Trophoblast cell (in vitro differentiated cells and primary cell): ENCODE measurements around the gene ZNF280D.

Experiments
- DNase-seq, 2 donors: peaks; one replicate each; pipeline ENCODE4 v3.0.0-alpha.2; 2016
- H2AFZ ChIP-seq: 2 replicates; pipeline ENCODE4 v1.6.1; 2013; ENCODE audit warnings: low read length, moderate library complexity, mild to moderate bottlenecking; ENCODE audit not compliant: insufficient read depth, poor library complexity
- H2AK5ac ChIP-seq: 2 replicates; pipeline ENCODE4 v1.6.1; 2013; ENCODE audit warnings: mild to moderate bottlenecking, low read length
- H2BK120ac ChIP-seq: 2 replicates; pipeline ENCODE4 v1.6.1; 2013; ENCODE audit warnings: low read length, mild to moderate bottlenecking, moderate library complexity; ENCODE audit not compliant: insufficient read depth, poor library complexity
- H2BK12ac ChIP-seq: 2 replicates; pipeline ENCODE4 v1.6.1; 2013; ENCODE audit warnings: mild to moderate bottlenecking, low read length, moderate library complexity
- H2BK5ac ChIP-seq: 2 replicates; pipeline ENCODE4 v1.6.1; 2013; ENCODE audit warnings: low read length, low read depth, moderate library complexity, mild to moderate bottlenecking; ENCODE audit not compliant: poor library complexity
- H3K14ac ChIP-seq: 2 replicates; pipeline ENCODE4 v1.6.1; 2013; ENCODE audit warnings: mild to moderate bottlenecking, low read length
- H3K18ac ChIP-seq: 2 replicates; pipeline ENCODE4 v1.6.1; 2013; ENCODE audit warnings: mild to moderate bottlenecking, low read length
- H3K23ac ChIP-seq: 2 replicates; pipeline ENCODE4 v1.6.1; 2013; ENCODE audit warnings: low read length
- H3K27ac ChIP-seq: 2 replicates; pipeline ENCODE4 v1.5.1; 2013; ENCODE audit warnings: low read depth, mild to moderate bottlenecking, inconsistent platforms, low read length, moderate library complexity
- H3K27me3 ChIP-seq: 2 replicates; pipeline ENCODE4 v1.6.1; 2013; ENCODE audit warnings: inconsistent platforms, mild to moderate bottlenecking, low read length, moderate library complexity; ENCODE audit not compliant: insufficient read depth
- H3K36me3 ChIP-seq, 2 experiments: 1 replicate in 1 of 2; 2 replicates in 1 of 2; pipeline ENCODE4 v1.6.1; 2013; ENCODE audit warnings: low read length in 2 of 2, mild to moderate bottlenecking in 2 of 2, moderate library complexity in 1 of 2; ENCODE audit not compliant: insufficient read depth in 2 of 2, control insufficient read depth in 1 of 2
- H3K4ac ChIP-seq: 2 replicates; pipeline ENCODE4 v1.6.1; 2013; ENCODE audit warnings: low read depth, mild to moderate bottlenecking, low read length, moderate library complexity
- H3K4me1 ChIP-seq, 2 experiments: 1 replicate in 1 of 2; 2 replicates in 1 of 2; pipeline ENCODE4 v1.6.1; 2013; ENCODE audit warnings: low read length in 2 of 2, mild to moderate bottlenecking in 2 of 2, moderate library complexity in 1 of 2; ENCODE audit not compliant: insufficient read depth in 2 of 2, control insufficient read depth in 1 of 2
- H3K4me2 ChIP-seq: 2 replicates; pipeline ENCODE4 v1.6.1; 2013; ENCODE audit warnings: inconsistent platforms, mild to moderate bottlenecking, low read length, moderate library complexity
- H3K4me3 ChIP-seq: 2 replicates; pipeline ENCODE4 v1.5.1; 2013; ENCODE audit warnings: mild to moderate bottlenecking, low read depth, low read length, inconsistent platforms
- H3K79me1 ChIP-seq: one replicate; pipeline ENCODE4 v1.6.1; 2013; ENCODE audit warnings: low read length
- H3K79me2 ChIP-seq: 2 replicates; pipeline ENCODE4 v1.6.1; 2013; ENCODE audit warnings: low read length, mild to moderate bottlenecking; ENCODE audit not compliant: control insufficient read depth, insufficient read depth, poor library complexity
- H3K9ac ChIP-seq: 2 replicates; pipeline ENCODE4 v1.6.1; 2013; ENCODE audit warnings: mild to moderate bottlenecking, low read length
- H3K9me3 ChIP-seq: 2 replicates; pipeline ENCODE4 v1.6.1; 2013; ENCODE audit warnings: low read depth, mild to moderate bottlenecking, control low read depth, inconsistent platforms, low read length; ENCODE audit not compliant: insufficient read depth
- H4K12ac ChIP-seq: 2 replicates; pipeline ENCODE4 v1.6.1; 2013; ENCODE audit warnings: low read depth, mild to moderate bottlenecking, low read length, moderate library complexity
- H4K8ac ChIP-seq: 2 replicates; pipeline ENCODE4 v1.6.1; 2013; ENCODE audit warnings: low read depth, mild to moderate bottlenecking, low read length, moderate library complexity
- H4K91ac ChIP-seq: one replicate; pipeline ENCODE4 v1.6.1; 2013; ENCODE audit warnings: low read depth, mild to moderate bottlenecking, low read length, moderate library complexity
- WGBS: extraction: QIAGEN DNeasy Blood & Tissue Kit; methylation state at CpG from one replicate; pipeline ENCODE4 v1.1.7; 2013; ENCODE audit warnings: missing lambda C conversion rate; ENCODE audit not compliant: insufficient read length, insufficient coverage; ENCODE audit errors: extremely low coverage; 5-methylcytosine and 5-hydroxymethylcytosine counted together

Gene ZNF280D

GRCh38 chr15:56654216-56654615 is 79.1 kb downstream of the ZNF280D start:
- WGBS: no CpG with 5 or more reads among the region's 1 CpG
- Histone ChIP-seq H2BK120ac (no peak overlapping the region), H3K4me1 (no peaks in the 10 kb centered on the region), H2BK12ac (no peak overlapping the region), H3K23ac (no peak overlapping the region), H4K91ac (no peak overlapping the region), H3K4me2 (no peak overlapping the region), H3K79me1 (no peaks in the 10 kb centered on the region), H3K4ac (no peak overlapping the region), H3K79me2 (no peaks in the 10 kb centered on the region), H3K4me3 (no peak overlapping the region), H3K14ac (no peak overlapping the region), H3K36me3 (no peaks in the 10 kb centered on the region), H3K27ac (no peak overlapping the region), H3K18ac (no peak overlapping the region), H2AK5ac (no peak overlapping the region), H3K9me3 (no peaks in the 10 kb centered on the region), H4K8ac (no peak overlapping the region), H2AFZ (no peak overlapping the region), H3K27me3 (no peaks in the 10 kb centered on the region), H4K12ac (no peak overlapping the region), H3K9ac (no peak overlapping the region), H2BK5ac (no peak overlapping the region)
- no peak for DNase-seq

DNA sequence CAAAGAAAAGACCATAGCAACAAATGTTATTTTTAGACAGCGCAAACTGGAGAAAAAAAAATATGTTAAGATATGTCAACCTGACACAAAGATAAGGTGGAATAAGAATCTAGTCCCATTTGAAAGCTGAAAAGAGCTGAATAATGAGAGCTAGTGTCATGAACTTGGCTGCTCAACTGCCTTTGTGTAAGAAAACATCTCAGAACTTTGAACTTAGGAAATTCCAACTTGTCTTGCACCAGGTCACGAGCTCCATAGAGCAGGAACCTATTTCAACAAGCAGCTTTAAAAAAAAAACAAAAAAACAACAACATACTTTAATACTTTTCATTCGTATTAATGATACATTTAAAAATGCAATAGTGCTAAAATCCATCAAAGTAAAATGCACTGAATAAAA is 79.5 kb downstream of the ZNF280D start:
- H3K14ac ChIP-seq: no peak overlapping the region
- H3K4me2 ChIP-seq: no peak overlapping the region
- H3K79me1 ChIP-seq: no peaks in the 10 kb centered on the region
- H2AK5ac ChIP-seq: no peak overlapping the region
- H3K4me3 ChIP-seq: no peak overlapping the region
- H3K27ac ChIP-seq: no peak overlapping the region
- no peak overlapping the region for H3K9ac ChIP-seq
- no peak overlapping the region for H4K12ac ChIP-seq
- no peak overlapping the region for H2AFZ ChIP-seq
- H4K91ac ChIP-seq: no peak overlapping the region
- H3K27me3 ChIP-seq: no peaks in the 10 kb centered on the region
- no peak overlapping the region for H4K8ac ChIP-seq
- no peaks in the 10 kb centered on the region for H3K9me3 ChIP-seq
- no peak overlapping the region for H3K4ac ChIP-seq
- no peaks in the 10 kb centered on the region for H3K36me3 ChIP-seq
- WGBS: no CpG with 5 or more reads among the region's 3 CpGs
- no peak overlapping the region for H3K18ac ChIP-seq
- no peaks in the 10 kb centered on the region for H3K4me1 ChIP-seq
- no peak overlapping the region for H3K23ac ChIP-seq
- no peak for DNase-seq
- H2BK5ac ChIP-seq: no peak overlapping the region
- no peaks in the 10 kb centered on the region for H3K79me2 ChIP-seq
- no peak overlapping the region for H2BK120ac ChIP-seq
- H2BK12ac ChIP-seq: no peak overlapping the region

DNA sequence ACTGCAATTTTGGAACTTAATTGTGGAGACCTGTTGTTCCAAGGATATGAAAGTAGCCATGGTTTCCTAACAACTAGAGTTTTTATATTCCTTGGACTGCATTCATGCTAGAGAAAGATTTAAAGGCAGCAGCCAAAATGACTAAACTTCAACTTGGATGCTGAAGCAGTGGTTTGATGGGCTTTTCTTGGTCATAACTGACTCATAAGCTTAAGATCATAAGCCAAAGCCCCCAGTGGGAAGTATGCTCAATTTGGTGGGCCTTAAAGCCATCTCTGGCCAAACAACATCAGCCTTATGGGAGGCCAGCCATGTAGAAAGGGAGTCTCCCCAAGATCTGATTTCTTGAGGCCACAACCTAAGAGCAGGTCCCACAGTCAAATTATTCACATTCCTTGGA is 80.2 kb downstream of the ZNF280D start:
- Histone ChIP-seq H2BK5ac (no peak overlapping the region), H4K8ac (no peak overlapping the region), H3K36me3 (no peaks in the 10 kb centered on the region), H3K9ac (no peak overlapping the region), H3K4me1 (no peaks in the 10 kb centered on the region), H2AK5ac (no peak overlapping the region), H4K12ac (no peak overlapping the region), H3K27ac (no peak overlapping the region), H4K91ac (no peak overlapping the region), H3K4ac (no peak overlapping the region), H3K14ac (no peak overlapping the region), H3K79me2 (no peaks in the 10 kb centered on the region), H3K4me3 (no peak overlapping the region), H3K4me2 (no peak overlapping the region), H2BK12ac (no peak overlapping the region), H3K9me3 (no peaks in the 10 kb centered on the region), H2AFZ (no peak overlapping the region), H3K79me1 (no peaks in the 10 kb centered on the region), H3K27me3 (no peaks in the 10 kb centered on the region), H3K18ac (no peak overlapping the region), H2BK120ac (no peak overlapping the region), H3K23ac (no peak overlapping the region)
- DNase-seq: no peak

GRCh38 chr15:56648311-56648710 is 85.0 kb downstream of the ZNF280D start:
- H2BK12ac ChIP-seq: no peak overlapping the region
- H3K4me1 ChIP-seq: no peaks in the 10 kb centered on the region
- H3K4me2 ChIP-seq: no peak overlapping the region
- no peak overlapping the region for H4K8ac ChIP-seq
- H3K14ac ChIP-seq: no peak overlapping the region
- H3K9me3 ChIP-seq: no peaks in the 10 kb centered on the region
- H3K36me3 ChIP-seq: no peaks in the 10 kb centered on the region
- no peak overlapping the region for H3K23ac ChIP-seq
- no peak overlapping the region for H3K27ac ChIP-seq
- no peak overlapping the region for H3K4me3 ChIP-seq
- no peak overlapping the region for H2AK5ac ChIP-seq
- no peaks in the 10 kb centered on the region for H3K27me3 ChIP-seq
- no peaks in the 10 kb centered on the region for H3K79me2 ChIP-seq
- no peak overlapping the region for H3K18ac ChIP-seq
- DNase-seq: no peak
- H3K4ac ChIP-seq: no peak overlapping the region
- H2BK120ac ChIP-seq: no peak overlapping the region
- no peak overlapping the region for H2AFZ ChIP-seq
- H4K12ac ChIP-seq: no peak overlapping the region
- H3K79me1 ChIP-seq: no peaks in the 10 kb centered on the region
- H2BK5ac ChIP-seq: no peak overlapping the region
- no peak overlapping the region for H4K91ac ChIP-seq
- no CpG with 5 or more reads among the region's 2 CpGs for WGBS
- no peak overlapping the region for H3K9ac ChIP-seq

DNA sequence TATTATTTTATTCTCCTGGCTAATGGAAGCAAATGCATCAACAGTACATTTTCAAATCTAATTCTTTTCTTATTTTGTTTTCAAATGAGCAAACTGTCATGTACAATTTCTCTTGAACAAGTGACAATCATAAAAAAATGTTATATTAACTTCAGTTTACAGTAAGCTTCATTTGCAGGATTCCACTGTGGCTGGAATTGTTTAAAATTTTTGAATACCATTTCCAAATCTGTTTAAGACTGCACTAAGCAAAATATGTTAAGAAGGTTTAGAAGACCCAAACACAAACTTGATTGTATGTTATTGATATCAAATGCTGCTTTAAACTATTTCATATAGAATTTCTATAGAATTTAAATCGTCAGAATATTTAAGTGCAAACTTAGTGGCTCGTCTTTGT is 92.8 kb downstream of the ZNF280D start:
- H2BK120ac ChIP-seq: no peak overlapping the region
- H2BK12ac ChIP-seq: no peak overlapping the region
- H3K9me3 ChIP-seq: no peaks in the 10 kb centered on the region
- no peak overlapping the region for H2AK5ac ChIP-seq
- no peaks in the 10 kb centered on the region for H3K79me1 ChIP-seq
- H3K79me2 ChIP-seq: no peaks in the 10 kb centered on the region
- H2BK5ac ChIP-seq: no peak overlapping the region
- no peak overlapping the region for H4K91ac ChIP-seq
- no peaks in the 10 kb centered on the region for H3K4me1 ChIP-seq
- no peaks in the 10 kb centered on the region for H3K36me3 ChIP-seq
- peak; percentile 2 to 61 for DNase-seq
- H3K18ac ChIP-seq: no peak overlapping the region
- no peak overlapping the region for H3K4me3 ChIP-seq
- H3K14ac ChIP-seq: no peak overlapping the region
- no peak overlapping the region for H4K12ac ChIP-seq
- no peak overlapping the region for H2AFZ ChIP-seq
- no peak overlapping the region for H3K4me2 ChIP-seq
- no CpG with 5 or more reads among the region's 2 CpGs for WGBS
- no peaks in the 10 kb centered on the region for H3K27me3 ChIP-seq
- no peak overlapping the region for H3K27ac ChIP-seq
- no peak overlapping the region for H3K23ac ChIP-seq
- no peak overlapping the region for H4K8ac ChIP-seq
- no peak overlapping the region for H3K4ac ChIP-seq
- no peak overlapping the region for H3K9ac ChIP-seq
